Measurements from ENCODE around the gene S100A12.

GRCh38 chr1:153357853-153358690 lies 17.3 kb downstream of the S100A12 start, which contains the start of gene S100A9:
- TF ChIP-seq TEAD2 (tag; IDR thresholded peaks at IDR 0.05) (no peak), ADNP (tag; IDR thresholded peaks at IDR 0.05) (no peak), JUNB (CRISPR knock-in tag; conservative IDR thresholded peaks at IDR 0.05) (no peak), MYC (IDR thresholded peaks at IDR 0.05; ENCODE audit: low read depth, low read length) (no peak), MYC (CRISPR knock-in tag; IDR thresholded peaks at IDR 0.05; ENCODE audit: borderline replicate concordance, low read depth) (no peak), ZNF12 (CRISPR knock-in tag; IDR thresholded peaks at IDR 0.05) (no peak), ZKSCAN1 (IDR thresholded peaks at IDR 0.05; ENCODE audit: low read depth, low read length) (no peak), POLR2A (conservative IDR thresholded peaks at IDR 0.05) (no peak)
- TF ChIP-seq, protein P1, sequence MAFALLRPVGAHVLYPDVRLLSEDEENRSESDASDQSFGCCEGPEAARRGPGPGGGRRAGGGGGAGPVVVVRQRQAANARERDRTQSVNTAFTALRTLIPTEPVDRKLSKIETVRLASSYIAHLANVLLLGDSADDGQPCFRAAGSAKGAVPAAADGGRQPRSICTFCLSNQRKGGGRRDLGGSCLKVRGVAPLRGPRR (CRISPR knock-in tag; IDR thresholded peaks at IDR 0.05) = no peak
